GM18505 (cell line): ENCODE results near the gene PITX3.
"Not testable (repeated sequence)": the region's sequence is repeated elsewhere in the genome, so short reads cannot be mapped to it uniquely, and the experiment has no call there.

Source experiments
- ATAC-seq: cut with Tn5 transposase; IDR thresholded peaks from one replicate; pipeline ENCODE4 v1.9.1; 2021; ENCODE audit not compliant: unreplicated experiment
- POLR2A ChIP-seq: IDR thresholded peaks from 4 replicates; pipeline ENCODE4 v1.6.1; 2011; ENCODE audit warnings: borderline replicate concordance; ENCODE audit not compliant: insufficient read depth, insufficient read length; ENCODE audit errors: extremely low read depth

Gene PITX3

DNA sequence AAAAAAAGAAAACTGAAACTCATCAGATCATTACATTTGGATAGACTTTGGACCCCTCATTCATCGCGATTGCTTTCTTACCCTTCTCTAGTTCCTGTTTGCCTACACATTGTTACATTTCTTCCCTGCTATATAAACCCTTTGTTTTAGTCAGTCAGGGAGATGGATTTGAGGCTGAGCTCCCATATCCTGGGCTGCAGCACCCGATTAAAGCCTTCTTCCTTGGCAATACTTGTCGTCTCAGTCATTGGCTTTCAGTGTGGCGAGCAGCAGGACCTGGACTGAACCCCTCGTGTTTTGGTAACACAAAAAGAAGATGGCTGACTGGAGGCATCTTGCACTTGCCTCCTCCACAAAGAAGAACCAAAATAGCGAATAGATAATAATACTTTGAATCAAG lies 49.4 kb downstream of the PITX3 start:
- TF ChIP-seq POLR2A, result no peak

DNA sequence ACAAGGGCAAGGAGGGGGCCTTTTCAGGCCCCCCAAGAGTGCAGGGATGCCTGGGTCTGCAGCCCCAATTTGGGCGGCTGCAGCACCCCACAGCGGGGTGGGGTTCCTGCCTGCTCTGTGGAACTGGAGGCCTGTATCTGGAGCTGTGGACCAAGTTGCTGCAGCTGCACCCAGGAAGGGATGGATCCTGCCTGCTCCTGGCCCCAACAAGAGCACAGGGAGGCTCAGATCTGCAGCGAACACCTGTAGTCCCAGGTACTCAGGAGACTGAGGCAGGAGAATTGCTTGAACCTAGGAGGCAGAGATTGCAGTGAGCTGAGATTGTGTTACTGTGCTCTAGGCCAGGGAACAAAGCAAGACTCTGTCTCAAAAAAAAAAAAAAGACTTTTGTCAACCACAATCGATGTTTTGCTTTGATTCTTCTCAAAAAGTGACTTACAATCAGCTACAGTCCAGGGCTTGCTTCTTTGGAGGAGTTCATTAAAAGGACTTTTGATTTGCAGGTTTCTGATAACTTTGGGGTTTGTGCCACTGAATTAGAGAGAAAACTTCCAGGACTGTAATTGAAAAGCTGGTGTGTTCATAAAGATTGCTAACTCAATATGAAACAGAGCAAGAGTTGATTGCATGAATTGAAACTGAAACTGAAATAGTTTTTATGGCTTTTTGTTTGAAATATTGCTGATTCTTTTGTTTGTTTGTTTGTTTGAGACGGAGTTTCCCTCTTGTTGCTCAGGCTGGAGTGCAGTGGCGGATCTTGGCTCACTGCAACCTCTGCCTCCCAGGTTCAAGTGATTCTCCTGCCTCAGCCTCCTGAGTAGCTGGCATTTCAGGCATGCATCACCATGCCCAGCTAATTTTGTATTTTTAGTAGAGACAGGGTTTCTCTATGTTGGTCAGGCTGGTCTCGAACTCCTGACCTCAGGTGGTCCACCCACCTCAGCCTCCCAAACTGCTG lies 52.1 kb downstream of the PITX3 start:
- not testable (repeated sequence) for ATAC-seq

More for the DNA sequence above, 49.4 kb downstream of the PITX3 start:
- ATAC-seq, result no peak

DNA sequence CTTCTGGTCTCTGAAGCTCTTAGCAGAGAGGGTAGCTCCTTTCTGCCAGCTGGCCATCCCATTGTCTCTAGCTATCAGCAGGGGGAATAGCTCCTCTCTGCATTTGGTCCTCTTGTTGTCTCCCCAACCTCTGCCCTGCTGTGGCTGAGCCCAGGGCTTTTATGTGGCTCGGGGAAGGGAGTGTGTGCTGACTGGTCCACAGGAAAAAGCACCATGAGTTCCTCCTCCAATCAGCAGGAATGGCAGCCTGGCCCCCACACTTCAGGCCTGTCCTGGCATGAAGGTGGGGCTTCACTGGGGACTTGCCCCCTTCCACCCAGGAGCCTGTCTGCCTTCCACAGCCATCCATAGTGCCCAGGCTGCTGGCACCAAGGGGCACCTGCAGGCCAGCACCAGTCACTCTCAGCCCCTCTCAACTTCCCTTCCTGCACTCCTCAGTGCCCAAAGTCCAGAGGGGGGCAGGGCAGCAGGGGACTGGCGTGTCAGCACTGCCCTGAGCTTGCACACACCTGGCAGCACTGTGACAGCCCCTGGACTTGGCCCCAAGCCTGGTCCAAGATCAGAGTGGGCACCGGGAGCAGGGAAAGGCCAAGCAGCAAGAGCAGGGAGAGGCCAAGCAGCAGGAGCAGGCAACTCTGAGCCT lies 52.9 kb downstream of the PITX3 start:
- no peak for ATAC-seq
- no peak for TF ChIP-seq POLR2A

DNA sequence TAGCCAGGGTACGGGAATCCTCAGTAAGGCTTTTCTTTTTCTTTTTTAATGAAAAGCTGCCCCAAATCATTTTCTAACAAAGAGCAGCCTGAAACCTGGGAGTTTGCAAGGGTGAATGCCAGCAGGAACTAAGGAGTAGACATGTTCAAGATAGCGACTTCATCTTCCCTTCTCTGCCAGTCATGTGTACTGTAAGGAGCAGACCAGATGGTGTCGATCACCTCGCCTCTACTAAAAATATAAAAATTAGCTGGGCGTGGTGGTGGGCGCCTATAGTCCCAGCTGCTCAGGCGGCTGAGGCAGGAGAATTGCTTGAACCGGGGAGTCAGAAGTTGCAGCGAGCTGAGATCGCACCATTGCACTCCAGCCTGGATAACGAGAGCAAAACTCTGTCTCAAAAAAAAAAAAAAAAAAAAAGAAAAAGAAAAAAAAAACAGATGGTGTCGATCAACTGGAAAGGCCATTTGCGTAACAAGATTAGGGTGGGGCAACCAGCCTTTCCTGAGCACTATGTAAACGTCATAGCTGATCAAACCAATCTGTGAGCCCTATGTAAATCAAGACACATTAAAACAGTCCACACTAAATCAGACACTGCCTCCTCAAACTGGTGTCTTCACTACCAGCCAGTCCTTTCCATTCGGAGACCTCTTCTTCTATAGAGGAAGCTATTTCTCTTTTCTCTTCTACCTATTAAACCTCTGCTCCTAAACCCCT lies 55.3 kb downstream of the PITX3 start:
- no peak for ATAC-seq
- no peak for TF ChIP-seq POLR2A

DNA sequence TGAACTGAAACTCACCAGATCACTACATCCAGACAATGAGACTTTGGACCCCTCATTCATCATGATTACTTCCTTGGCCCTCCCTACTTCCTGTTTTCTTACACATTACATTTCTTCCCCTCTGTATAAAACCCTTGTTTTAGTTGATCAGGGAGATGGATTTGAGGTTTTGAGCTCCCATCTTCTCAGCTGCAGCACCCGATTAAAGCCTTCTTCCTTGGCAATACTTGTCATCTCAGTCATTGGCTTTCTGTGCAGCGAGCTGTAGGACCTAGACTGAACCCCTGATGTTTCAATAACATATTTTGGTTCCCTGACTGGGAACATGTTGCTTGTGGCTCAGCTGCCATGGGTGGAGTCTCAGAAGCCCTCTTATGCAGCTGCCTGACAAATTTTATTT lies 56.0 kb downstream of the PITX3 start:
- TF ChIP-seq POLR2A, result no peak
- ATAC-seq, result no peak

DNA sequence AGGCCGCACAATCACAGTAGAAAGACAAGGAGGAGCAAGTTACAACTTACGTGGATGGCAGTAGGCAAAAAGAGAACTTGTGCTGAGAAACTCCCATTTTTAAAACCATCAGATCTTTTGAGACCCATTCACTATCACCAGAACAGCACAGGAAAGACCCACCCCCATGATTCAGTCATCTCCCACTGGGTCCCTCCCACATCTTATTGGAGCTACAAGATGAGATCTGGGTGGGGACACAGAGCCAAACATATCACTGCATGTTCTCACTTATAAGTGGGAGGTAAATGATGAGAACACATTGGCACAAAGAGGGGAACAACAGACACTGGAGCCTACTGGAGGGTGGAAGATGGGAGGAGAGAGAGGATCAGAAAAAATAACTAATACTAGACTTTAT lies 56.7 kb downstream of the PITX3 start:
- no peak for TF ChIP-seq POLR2A
- ATAC-seq, result no peak
